Esophagus muscularis mucosa (tissue), 4 donors: ENCODE results near the gene KCNJ16. TPM values are rescaled to one million over a fixed set of nuclear protein-coding genes. Genes with fewer than 3 reads are reported as not detected.

Experiments
- DNase-seq: peaks from one replicate; pipeline ENCODE4 v3.0.0-alpha.2; 2017; ENCODE audit errors: extremely low spot score
- H3K27ac ChIP-seq, 4 donors: fragments of 200-600 bp; sonication (generic); replicated peaks in 1 of 4; 1 replicate in 3 of 4; 2 replicates in 1 of 4; pipeline ENCODE4 v1.5.1; 2016 to 2019; ENCODE audit warnings: mild to moderate bottlenecking in 1 of 4
- H3K27me3 ChIP-seq, 4 donors: fragments of 200-600 bp; sonication (generic); one replicate each; pipeline versions ENCODE4 v1.5.1 to v1.6.0; 2016 to 2019
- H3K36me3 ChIP-seq, 4 donors: fragments of 200-600 bp; sonication (generic); one replicate each; pipeline ENCODE4 v1.5.1; 2016 to 2019
- H3K4me1 ChIP-seq, 4 donors: fragments of 200-600 bp; sonication (generic); one replicate each; pipeline ENCODE4 v1.5.1; 2016 to 2019
- H3K4me3 ChIP-seq, 4 donors: fragments of 200-600 bp; sonication (generic); 1 replicate in 2 of 4; 2 replicates in 2 of 4; pipeline ENCODE4 v1.5.1; 2016 to 2019; ENCODE audit warnings: mild to moderate bottlenecking in 4 of 4, moderate library complexity in 1 of 4
- H3K9me3 ChIP-seq, 4 donors: fragments of 200-600 bp; sonication (generic); 1 replicate in 3 of 4; 2 replicates in 1 of 4; pipeline ENCODE4 v1.5.1; 2016 to 2019
- CTCF ChIP-seq, 3 experiments: fragments of 200-600 bp in 2 of 3; fragments of 450-650 bp in 1 of 3; sonication (generic) in 2 of 3; IDR thresholded peaks; one replicate each; pipeline ENCODE4 v1.5.1; 2017 to 2019; ENCODE audit warnings: antibody characterized with exemption in 3 of 3, mild to moderate bottlenecking in 2 of 3, moderate library complexity in 1 of 3
- EP300 ChIP-seq: sonication (generic); formaldehyde crosslinking; IDR thresholded peaks from one replicate; pipeline ENCODE4 v1.6.1; 2017; ENCODE audit warnings: antibody characterized with exemption
- POLR2A ChIP-seq: fragments of 450-650 bp; IDR thresholded peaks from one replicate; pipeline ENCODE4 v1.6.1; 2017; ENCODE audit warnings: antibody characterized with exemption, moderate library complexity, mild to moderate bottlenecking, low read depth
- POLR2AphosphoS5 ChIP-seq, 2 donors: sonication (generic); formaldehyde crosslinking; IDR thresholded peaks; one replicate each; pipeline ENCODE4 v1.6.1; 2017; ENCODE audit warnings: antibody characterized with exemption in 2 of 2
- WGBS: methylation state at CpG from one replicate; pipeline ENCODE4 v1.1.5; 2018; 5-methylcytosine and 5-hydroxymethylcytosine counted together
- intact Hi-C: fragments of 100-400 bp; cut with DNase I; formaldehyde crosslinking; loops from one replicate; pipeline ENCODE4 v1.15.1; 2023
- total RNA-seq, 4 donors: library from RNA; depleted of rRNA; stranded (reverse); fragments of >200 nt; gene quantifications; one replicate each; pipeline versions ENCODE4 v1.1.0 to v1.2.1, GENCODE V29; 2016

The KCNJ16 gene
- total RNA-seq, 4 donors from 2014 or later, result 0.78 to 0.86 (median 0.83) TPM; not detected in 1

GRCh38 chr17:70121126-70121525 is 46.1 kb downstream of the KCNJ16 start:
- no peak overlapping the region for H3K27ac ChIP-seq
- H3K27me3 ChIP-seq, result no peaks in the 10 kb centered on the region
- TF ChIP-seq POLR2AphosphoS5 (IDR thresholded peaks at IDR 0.05) (no peak), CTCF (IDR thresholded peaks at IDR 0.05) (no peak), EP300 (no peak), POLR2A (no peak)
- no peaks in the 10 kb centered on the region for H3K36me3 ChIP-seq
- intact Hi-C loops, result no loop called here
- peaks cover 0 to 3% (median 0%) of the 10 kb centered on the region in 4 donors for H3K4me1 ChIP-seq
- DNase-seq, result no peak
- H3K9me3 ChIP-seq, result peaks cover 0 to 15% (median 0%) of the 10 kb centered on the region in 4 donors
- WGBS, result 52% methylated on average over 3 of the region's 3 CpGs
- H3K4me3 ChIP-seq, result no peak overlapping the region

GRCh38 chr17:70123193-70123592 is 48.2 kb downstream of the KCNJ16 start:
- H3K27ac ChIP-seq, result no peak overlapping the region
- DNase-seq, result no peak
- no peaks in the 10 kb centered on the region for H3K36me3 ChIP-seq
- 74% methylated on average over 2 of the region's 2 CpGs for WGBS
- TF ChIP-seq POLR2A (no peak), CTCF (IDR thresholded peaks at IDR 0.05) (no peak), POLR2AphosphoS5 (IDR thresholded peaks at IDR 0.05) (no peak), EP300 (no peak)
- intact Hi-C loops, result no loop called here
- no peak overlapping the region for H3K4me3 ChIP-seq
- no peaks in the 10 kb centered on the region for H3K27me3 ChIP-seq
- peaks cover 0 to 3% (median 0%) of the 10 kb centered on the region in 4 donors for H3K4me1 ChIP-seq
- peaks cover 0 to 15% (median 0%) of the 10 kb centered on the region in 4 donors for H3K9me3 ChIP-seq

- intact Hi-C loops, result no loop called here
- DNase-seq, result no peak
- H3K36me3 ChIP-seq, result no peaks in the 10 kb centered on the region
- no peak overlapping the region for H3K4me3 ChIP-seq
- no peak overlapping the region for H3K27ac ChIP-seq
- peaks cover 0 to 7% (median 0%) of the 10 kb centered on the region in 4 donors for H3K9me3 ChIP-seq
- no peaks in the 10 kb centered on the region for H3K27me3 ChIP-seq
- 92% methylated on average over 3 of the region's 3 CpGs for WGBS
- TF ChIP-seq POLR2A (no peak), CTCF (IDR thresholded peaks at IDR 0.05) (no peak), EP300 (no peak), POLR2AphosphoS5 (IDR thresholded peaks at IDR 0.05) (no peak)
- peaks cover 0 to 3% (median 0%) of the 10 kb centered on the region in 4 donors for H3K4me1 ChIP-seq
These were observed 49.7 kb downstream of the KCNJ16 start for GRCh38 chr17:70124723-70125122.

- intact Hi-C loops, result no loop called here
- DNase-seq, result no peak
- TF ChIP-seq EP300 (no peak), POLR2A (no peak), CTCF (IDR thresholded peaks at IDR 0.05) (no peak), POLR2AphosphoS5 (IDR thresholded peaks at IDR 0.05) (no peak)
- WGBS, result 95% methylated on average over 6 of the region's 6 CpGs
- Histone ChIP-seq H3K9me3 (no peaks in the 10 kb centered on the region), H3K27me3 (no peaks in the 10 kb centered on the region), H3K4me1 (no peaks in the 10 kb centered on the region), H3K4me3 (no peak overlapping the region), H3K27ac (no peak overlapping the region), H3K36me3 (no peaks in the 10 kb centered on the region)
These were observed 52.3 kb downstream of the KCNJ16 start for GRCh38 chr17:70127221-70127873.
